Transverse colon (tissue), 3 donors: ENCODE results near the gene MLC1.

Experiments used
- POLR2A ChIP-seq: fragments of 450-650 bp; IDR thresholded peaks from one replicate; pipeline ENCODE4 v1.6.1; 2016; ENCODE audit warnings: antibody characterized with exemption, mild to moderate bottlenecking, moderate library complexity
- TF ChIP-seq, protein P1 (sequence below), 5 experiments: fragments of 200-600 bp in 3 of 5; fragments of 450-650 bp in 2 of 5; sonication (generic) in 3 of 5; IDR thresholded peaks; 1 replicate in 2 of 5; 2 replicates in 3 of 5; pipeline ENCODE4 v1.5.1; 2016 to 2017; ENCODE audit warnings: antibody characterized with exemption in 5 of 5, inconsistent platforms in 3 of 5, mild to moderate bottlenecking in 2 of 5, moderate library complexity in 1 of 5

- no peak for TF ChIP-seq POLR2A
- TF ChIP-seq, protein P1, sequence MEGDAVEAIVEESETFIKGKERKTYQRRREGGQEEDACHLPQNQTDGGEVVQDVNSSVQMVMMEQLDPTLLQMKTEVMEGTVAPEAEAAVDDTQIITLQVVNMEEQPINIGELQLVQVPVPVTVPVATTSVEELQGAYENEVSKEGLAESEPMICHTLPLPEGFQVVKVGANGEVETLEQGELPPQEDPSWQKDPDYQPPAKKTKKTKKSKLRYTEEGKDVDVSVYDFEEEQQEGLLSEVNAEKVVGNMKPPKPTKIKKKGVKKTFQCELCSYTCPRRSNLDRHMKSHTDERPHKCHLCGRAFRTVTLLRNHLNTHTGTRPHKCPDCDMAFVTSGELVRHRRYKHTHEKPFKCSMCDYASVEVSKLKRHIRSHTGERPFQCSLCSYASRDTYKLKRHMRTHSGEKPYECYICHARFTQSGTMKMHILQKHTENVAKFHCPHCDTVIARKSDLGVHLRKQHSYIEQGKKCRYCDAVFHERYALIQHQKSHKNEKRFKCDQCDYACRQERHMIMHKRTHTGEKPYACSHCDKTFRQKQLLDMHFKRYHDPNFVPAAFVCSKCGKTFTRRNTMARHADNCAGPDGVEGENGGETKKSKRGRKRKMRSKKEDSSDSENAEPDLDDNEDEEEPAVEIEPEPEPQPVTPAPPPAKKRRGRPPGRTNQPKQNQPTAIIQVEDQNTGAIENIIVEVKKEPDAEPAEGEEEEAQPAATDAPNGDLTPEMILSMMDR (IDR thresholded peaks at IDR 0.05): no peak
These were observed 13.6 kb downstream of the MLC1 start for GRCh38 chr22:50071432-50072166.
